ENCODE data around the gene WASHC2C.
"Not testable (repeated sequence)": the region's sequence is repeated elsewhere in the genome, so short reads cannot be mapped to it uniquely, and the experiment has no call there.

DNA sequence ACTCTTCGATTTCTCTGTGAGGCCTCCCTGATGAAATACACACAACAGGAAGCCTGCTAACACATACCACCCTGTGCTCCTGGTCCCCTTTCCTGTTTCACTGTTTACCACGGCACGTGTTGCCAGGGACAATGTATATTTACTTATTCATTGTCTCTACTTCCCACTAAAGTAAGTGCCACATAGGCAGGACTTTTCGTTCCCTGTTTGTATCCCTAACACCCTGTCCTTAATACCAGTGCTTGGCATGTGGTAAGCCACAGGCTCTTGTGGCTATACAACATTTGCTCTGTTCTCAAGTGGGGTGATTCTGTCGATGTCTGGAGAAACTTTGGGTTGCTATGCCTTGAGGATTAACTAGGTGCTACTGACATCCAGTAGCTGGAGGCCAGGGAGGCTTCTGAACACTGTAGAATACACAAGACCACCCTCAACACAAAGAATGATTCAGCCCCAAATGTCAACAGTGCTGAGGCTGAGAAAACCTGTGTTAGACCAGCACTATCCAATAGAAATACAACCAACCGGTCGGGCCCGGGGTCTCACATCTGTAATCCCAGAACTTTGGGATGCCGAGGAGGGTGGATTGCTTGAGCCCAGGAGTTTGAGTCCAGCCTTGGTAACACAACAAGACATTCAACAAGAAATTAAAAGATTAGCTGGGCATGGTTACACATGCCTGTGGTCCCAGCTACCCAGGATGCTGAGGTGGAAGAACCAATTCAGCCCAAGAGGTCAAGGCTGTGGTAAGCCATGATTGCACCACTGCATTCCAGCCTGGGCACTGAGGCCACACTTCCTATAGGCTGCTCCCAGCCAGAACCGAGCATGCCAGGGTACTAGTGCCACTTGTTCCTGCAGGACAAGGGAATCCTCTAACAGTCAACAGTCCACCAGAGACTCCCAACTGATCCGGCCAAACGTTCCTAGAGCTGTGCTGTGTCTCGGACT is 76.3 kb downstream of the WASHC2C start:
- TF ChIP-seq, protein P1, sequence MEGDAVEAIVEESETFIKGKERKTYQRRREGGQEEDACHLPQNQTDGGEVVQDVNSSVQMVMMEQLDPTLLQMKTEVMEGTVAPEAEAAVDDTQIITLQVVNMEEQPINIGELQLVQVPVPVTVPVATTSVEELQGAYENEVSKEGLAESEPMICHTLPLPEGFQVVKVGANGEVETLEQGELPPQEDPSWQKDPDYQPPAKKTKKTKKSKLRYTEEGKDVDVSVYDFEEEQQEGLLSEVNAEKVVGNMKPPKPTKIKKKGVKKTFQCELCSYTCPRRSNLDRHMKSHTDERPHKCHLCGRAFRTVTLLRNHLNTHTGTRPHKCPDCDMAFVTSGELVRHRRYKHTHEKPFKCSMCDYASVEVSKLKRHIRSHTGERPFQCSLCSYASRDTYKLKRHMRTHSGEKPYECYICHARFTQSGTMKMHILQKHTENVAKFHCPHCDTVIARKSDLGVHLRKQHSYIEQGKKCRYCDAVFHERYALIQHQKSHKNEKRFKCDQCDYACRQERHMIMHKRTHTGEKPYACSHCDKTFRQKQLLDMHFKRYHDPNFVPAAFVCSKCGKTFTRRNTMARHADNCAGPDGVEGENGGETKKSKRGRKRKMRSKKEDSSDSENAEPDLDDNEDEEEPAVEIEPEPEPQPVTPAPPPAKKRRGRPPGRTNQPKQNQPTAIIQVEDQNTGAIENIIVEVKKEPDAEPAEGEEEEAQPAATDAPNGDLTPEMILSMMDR (IDR thresholded peaks at IDR 0.05): not testable (repeated sequence)
- not testable (repeated sequence) for TF ChIP-seq POLR2A, POLR2AphosphoS5 (IDR thresholded peaks at IDR 0.05)

Data from gastroesophageal sphincter (tissue), 3 donors.